ENCODE results near the gene LSR. TPM values are rescaled to one million over a fixed set of nuclear protein-coding genes. Genes with fewer than 3 reads are reported as not detected.

LSR gene
- polyA plus RNA-seq, 3 donors = 0.08 to 0.17 TPM; not detected in 1

- Mint-ChIP-seq H3K27ac (peak overlapping the region in 1 of 7 donors; percentile 7), H3K36me3 (no peaks in the 10 kb centered on the region), H3K4me3 (no peak overlapping the region), H3K27me3 (ENCODE audit: low read depth in 3 of 3) (peaks cover 0 to 4% (median 0%) of the 10 kb centered on the region in 3 donors), H3K4me1 (peaks cover 26% of the 10 kb centered on the region), H3K9me3 (peaks cover 0 to 2% (median 0%) of the 10 kb centered on the region in 7 donors)
- H3K9ac ChIP-seq (ENCODE audit: insufficient read depth, low read length, poor library complexity, severe bottlenecking) = no peak overlapping the region
- H3K9me3 ChIP-seq (replicated peaks in 1 of 2; ENCODE audit: control insufficient read depth in 1 of 2, insufficient read depth in 1 of 2, low read length in 2 of 2) = no peaks in the 10 kb centered on the region
- WGBS (ENCODE audit: insufficient coverage) = 100% methylated on average over 2 of the region's 2 CpGs
- TF ChIP-seq CTCF (IDR thresholded peaks at IDR 0.05) = no peak
- no peak overlapping the region for H3K4me3 ChIP-seq (replicated peaks in 1 of 3; ENCODE audit: low read depth in 2 of 3, low read length in 3 of 3)
- H3K4me1 ChIP-seq (ENCODE audit: control insufficient read depth in 1 of 2, insufficient read depth in 2 of 2, low read length in 2 of 2) = peaks cover 18 to 21% of the 10 kb centered on the region in 2 donors
- no peaks in the 10 kb centered on the region for H3K36me3 ChIP-seq (replicated peaks in 1 of 2; ENCODE audit: control insufficient read depth in 1 of 2, insufficient read depth in 2 of 2, low read length in 2 of 2)
- no peaks in the 10 kb centered on the region for H4K20me1 ChIP-seq (ENCODE audit: insufficient read depth, low read length)
- no peaks in the 10 kb centered on the region for H3K79me2 ChIP-seq (ENCODE audit: insufficient read depth, low read length)
- no peak overlapping the region for H3K4me2 ChIP-seq (replicated peaks; ENCODE audit: extremely low read depth, low read length, poor library complexity, severe bottlenecking)
- no peak overlapping the region for H3K27ac ChIP-seq (ENCODE audit: low read depth in 1 of 2, low read length in 2 of 2)
- no peak for DNase-seq
- no peak overlapping the region for H2AFZ ChIP-seq (ENCODE audit: insufficient read depth, low read depth, low read length, poor library complexity, severe bottlenecking)
- no peaks in the 10 kb centered on the region for H3K27me3 ChIP-seq (ENCODE audit: control insufficient read depth in 2 of 2, insufficient read depth in 2 of 2, low read length in 2 of 2)
- intact Hi-C loops (cut with micrococcal nuclease) = loop anchor here in 1 of 2 donors (10.0 kb wide), 1 partner anchor 53 kb away; the partner anchor contains the start of gene FFAR3
These were observed 53.2 kb downstream of the LSR start for GRCh38 chr19:35301961-35302360.

- Histone ChIP-seq H3K79me2 (ENCODE audit: insufficient read depth, low read length) (no peaks in the 10 kb centered on the region), H3K36me3 (replicated peaks in 1 of 2; ENCODE audit: control insufficient read depth in 1 of 2, insufficient read depth in 2 of 2, low read length in 2 of 2) (no peaks in the 10 kb centered on the region), H4K20me1 (ENCODE audit: insufficient read depth, low read length) (no peaks in the 10 kb centered on the region), H3K9me3 (replicated peaks in 1 of 2; ENCODE audit: control insufficient read depth in 1 of 2, insufficient read depth in 1 of 2, low read length in 2 of 2) (no peaks in the 10 kb centered on the region), H3K4me3 (replicated peaks in 1 of 3; ENCODE audit: low read depth in 2 of 3, low read length in 3 of 3) (no peak overlapping the region), H3K27ac (ENCODE audit: low read depth in 1 of 2, low read length in 2 of 2) (no peak overlapping the region), H3K4me2 (replicated peaks; ENCODE audit: extremely low read depth, low read length, poor library complexity, severe bottlenecking) (no peak overlapping the region), H3K4me1 (ENCODE audit: control insufficient read depth in 1 of 2, insufficient read depth in 2 of 2, low read length in 2 of 2) (peaks cover 18 to 21% of the 10 kb centered on the region in 2 donors), H2AFZ (ENCODE audit: insufficient read depth, low read depth, low read length, poor library complexity, severe bottlenecking) (no peak overlapping the region), H3K27me3 (ENCODE audit: control insufficient read depth in 2 of 2, insufficient read depth in 2 of 2, low read length in 2 of 2) (no peaks in the 10 kb centered on the region), H3K9ac (ENCODE audit: insufficient read depth, low read length, poor library complexity, severe bottlenecking) (no peak overlapping the region)
- H3K9me3 Mint-ChIP-seq = peaks cover 0 to 2% (median 0%) of the 10 kb centered on the region in 7 donors
- intact Hi-C loops (cut with micrococcal nuclease) = loop anchor here in 1 of 2 donors (10.0 kb wide), 1 partner anchor 52 kb away; the partner anchor contains the start of gene FFAR3
- no peak for TF ChIP-seq CTCF (IDR thresholded peaks at IDR 0.05)
- H3K4me3 Mint-ChIP-seq = no peak overlapping the region
- DNase-seq = no peak
- H3K4me1 Mint-ChIP-seq = peaks cover 29% of the 10 kb centered on the region
- 89% methylated on average over 13 of the region's 16 CpGs for WGBS (ENCODE audit: insufficient coverage)
- peaks cover 0 to 4% (median 0%) of the 10 kb centered on the region in 3 donors for H3K27me3 Mint-ChIP-seq (ENCODE audit: low read depth in 3 of 3)
- H3K36me3 Mint-ChIP-seq = no peaks in the 10 kb centered on the region
- H3K27ac Mint-ChIP-seq = no peak overlapping the region
These were observed 53.6 kb downstream of the LSR start for GRCh38 chr19:35302446-35302845.

Measured in CD14-positive monocyte (primary cell).